Measurements from ENCODE around the gene PDIA2. TPM values are rescaled to one million over a fixed set of nuclear protein-coding genes. Genes with fewer than 3 reads are reported as not detected.
"Not testable (repeated sequence)": the region's sequence is repeated elsewhere in the genome, so short reads cannot be mapped to it uniquely, and the experiment has no call there.

Gene PDIA2
- total and polyA plus RNA-seq, 5 donors from 2014 or later: not detected

DNA sequence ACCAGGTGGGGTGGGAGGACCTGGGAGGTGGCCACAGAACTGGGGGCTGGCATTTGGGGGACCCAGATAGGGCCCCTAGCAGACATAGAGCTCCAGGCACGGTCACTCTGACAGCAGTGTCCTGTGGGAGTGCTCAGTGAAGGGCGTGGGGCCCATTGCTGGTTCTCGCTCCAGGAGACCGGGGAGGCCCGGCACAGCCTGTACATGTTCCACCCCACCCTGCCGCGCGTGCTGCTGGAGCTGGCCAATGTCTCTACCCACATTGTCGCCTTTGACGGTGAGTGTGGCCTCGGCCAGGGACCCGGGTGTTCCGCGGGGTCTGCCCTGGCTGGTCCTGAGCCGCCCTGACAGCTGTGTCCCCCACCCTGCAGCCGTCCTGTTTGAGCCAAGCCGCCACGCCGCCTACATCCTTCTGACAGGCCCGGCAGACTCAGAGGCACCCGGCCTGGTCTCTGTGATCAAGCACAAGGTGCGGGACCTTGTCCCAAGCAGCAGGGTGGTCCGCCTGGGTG is 18.5 kb upstream of the PDIA2 start:
- Mint-ChIP-seq H3K4me1 (peaks cover 0 to 7% (median 0%) of the 10 kb centered on the region in 4 donors), H3K9me3 (no peaks in the 10 kb centered on the region), H3K36me3 (peaks cover 19% of the 10 kb centered on the region), H3K27ac (no peak overlapping the region), H3K27me3 (no peaks in the 10 kb centered on the region), H3K4me3 (no peak overlapping the region)
- Histone ChIP-seq H3K27me3 (ENCODE audit: control insufficient read depth, insufficient read depth, low read length) (no peaks in the 10 kb centered on the region), H3K9me3 (ENCODE audit: control insufficient read depth in 2 of 2, low read length in 2 of 2) (no peaks in the 10 kb centered on the region), H3K36me3 (ENCODE audit: control insufficient read depth, insufficient read depth, low read length) (peaks cover 7% of the 10 kb centered on the region), H3K27ac (ENCODE audit: insufficient read depth, low read length, poor library complexity, severe bottlenecking) (no peak overlapping the region), H3K4me1 (ENCODE audit: control insufficient read depth, insufficient read depth, low read length, poor library complexity, severe bottlenecking) (no peaks in the 10 kb centered on the region), H3K4me3 (ENCODE audit: low read depth, low read length) (no peak overlapping the region)
- DNase-seq (no peak), ATAC-seq (ENCODE audit: low read depth in 2 of 2) (no peak)

DNA sequence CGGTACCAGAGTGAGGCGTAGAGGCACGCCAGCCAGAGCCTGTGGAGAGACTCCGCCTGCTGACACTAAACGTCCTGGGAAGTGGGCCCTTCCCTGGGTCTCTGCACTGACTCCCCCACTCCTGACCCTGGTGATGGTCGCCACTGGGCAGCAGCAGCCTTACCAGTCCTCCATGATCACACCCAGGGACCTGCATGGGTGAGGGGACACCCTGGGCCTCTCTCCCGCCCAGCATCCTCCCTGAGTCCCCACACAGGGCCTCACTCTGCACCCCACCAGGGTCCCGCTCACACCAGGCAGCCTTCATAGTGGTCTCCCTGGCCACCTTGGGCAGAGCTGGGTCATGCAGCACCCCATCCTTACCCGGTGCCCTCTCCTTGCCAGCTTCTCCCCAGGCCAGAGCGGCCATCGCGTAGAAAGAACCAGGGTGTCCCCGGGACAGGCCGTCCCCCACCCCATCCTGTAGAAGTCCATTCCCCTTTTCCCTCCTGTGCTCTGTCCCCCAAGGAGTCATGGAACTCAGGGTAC is 17.9 kb upstream of the PDIA2 start:
- no peaks in the 10 kb centered on the region for H3K4me1 ChIP-seq (ENCODE audit: control insufficient read depth, insufficient read depth, low read length, poor library complexity, severe bottlenecking)
- no peaks in the 10 kb centered on the region for H3K9me3 ChIP-seq (ENCODE audit: control insufficient read depth in 2 of 2, low read length in 2 of 2)
- no peaks in the 10 kb centered on the region for H3K27me3 ChIP-seq (ENCODE audit: control insufficient read depth, insufficient read depth, low read length)
- H3K9me3 Mint-ChIP-seq: no peaks in the 10 kb centered on the region
- no peak overlapping the region for H3K27ac Mint-ChIP-seq
- H3K4me3 Mint-ChIP-seq: no peak overlapping the region
- H3K27ac ChIP-seq (ENCODE audit: insufficient read depth, low read length, poor library complexity, severe bottlenecking): no peak overlapping the region
- H3K36me3 Mint-ChIP-seq: peaks cover 18% of the 10 kb centered on the region
- no peaks in the 10 kb centered on the region for H3K27me3 Mint-ChIP-seq
- ATAC-seq (ENCODE audit: low read depth in 2 of 2) (no peak), DNase-seq (no peak)
- no peak overlapping the region for H3K4me3 ChIP-seq (ENCODE audit: low read depth, low read length)
- H3K36me3 ChIP-seq (ENCODE audit: control insufficient read depth, insufficient read depth, low read length): peaks cover 4% of the 10 kb centered on the region
- peaks cover 0 to 7% (median 0%) of the 10 kb centered on the region in 4 donors for H3K4me1 Mint-ChIP-seq

DNA sequence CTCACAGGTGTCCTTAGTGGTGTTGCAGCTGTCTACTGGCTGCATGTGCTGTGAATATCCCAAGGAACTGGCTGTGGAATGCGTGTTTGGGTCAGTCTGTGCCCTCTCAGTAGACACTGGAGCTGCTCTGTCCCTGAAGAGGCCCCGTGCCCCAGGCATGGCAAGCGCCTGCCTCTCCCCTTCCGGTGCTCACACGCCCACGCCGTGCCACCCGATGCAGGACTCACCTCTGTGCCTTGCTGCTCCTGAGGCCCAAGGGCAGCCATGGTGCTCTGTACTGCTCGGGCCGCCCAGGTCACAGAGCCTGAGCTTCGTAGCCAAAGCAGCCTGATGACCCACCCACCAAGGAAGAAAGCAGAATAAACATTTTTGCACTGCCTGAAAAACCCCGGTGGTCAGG is 17.3 kb upstream of the PDIA2 start:
- H3K27ac Mint-ChIP-seq: no peak overlapping the region
- ATAC-seq (ENCODE audit: low read depth in 2 of 2): no peak
- no peak for DNase-seq

DNA sequence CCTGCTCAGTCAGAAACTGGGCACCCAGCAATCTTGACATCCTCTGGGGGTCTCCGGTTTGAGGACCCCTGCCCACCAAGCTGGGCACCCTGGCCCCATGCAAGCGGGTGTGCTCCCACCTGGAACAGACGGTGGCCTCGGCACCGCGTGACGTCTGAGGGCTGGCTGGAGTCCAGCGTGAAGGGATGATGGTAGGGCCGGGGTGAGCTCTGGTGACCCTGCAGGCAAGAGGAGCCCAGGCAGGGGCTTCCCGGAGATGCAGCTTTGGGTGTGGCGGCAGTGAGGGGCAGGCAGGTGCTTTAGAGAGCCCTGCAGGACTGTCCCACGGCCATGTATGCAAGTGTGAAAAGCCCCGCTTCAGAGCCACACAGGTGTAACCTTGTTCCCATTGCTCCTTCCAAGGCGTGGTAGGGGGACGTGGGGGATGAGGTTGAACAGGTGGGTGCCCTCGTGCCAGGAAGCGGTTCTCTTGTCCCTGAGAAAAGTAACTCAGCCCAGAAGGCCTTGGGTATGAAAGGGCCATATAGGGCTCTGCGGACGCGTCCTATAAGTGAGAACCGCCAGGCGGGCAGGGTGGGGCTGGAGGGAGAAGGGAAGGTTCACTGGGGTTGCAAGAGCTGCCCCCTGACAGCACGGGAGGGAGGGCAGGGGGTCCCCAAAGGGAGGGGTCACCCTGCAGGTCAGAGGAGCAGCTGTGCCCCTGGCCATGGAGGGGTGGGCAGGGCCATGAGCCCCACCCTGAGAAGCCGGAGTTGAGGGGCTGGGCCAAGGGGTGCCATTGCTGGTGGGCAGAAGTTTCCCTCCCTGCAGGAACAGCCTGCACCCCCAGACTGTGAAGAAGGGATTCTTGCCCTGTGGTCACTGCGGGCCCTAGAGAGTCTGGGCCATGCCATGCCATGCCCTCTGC is 16.5 kb upstream of the PDIA2 start:
- DNase-seq (no peak), ATAC-seq (ENCODE audit: low read depth in 2 of 2) (peak in 1 of 2 donors; percentile 26)
- no peaks in the 10 kb centered on the region for H3K4me1 ChIP-seq (ENCODE audit: control insufficient read depth, insufficient read depth, low read length, poor library complexity, severe bottlenecking)
- H3K27me3 ChIP-seq (ENCODE audit: control insufficient read depth, insufficient read depth, low read length): no peaks in the 10 kb centered on the region
- Mint-ChIP-seq H3K4me1 (peaks cover 0 to 7% (median 0%) of the 10 kb centered on the region in 4 donors), H3K4me3 (no peak overlapping the region), H3K36me3 (peaks cover 10% of the 10 kb centered on the region), H3K27ac (no peak overlapping the region), H3K9me3 (no peaks in the 10 kb centered on the region), H3K27me3 (no peaks in the 10 kb centered on the region)
- H3K27ac ChIP-seq (ENCODE audit: insufficient read depth, low read length, poor library complexity, severe bottlenecking): no peak overlapping the region
- H3K4me3 ChIP-seq (ENCODE audit: low read depth, low read length): no peak overlapping the region
- H3K36me3 ChIP-seq (ENCODE audit: control insufficient read depth, insufficient read depth, low read length): peaks cover 4% of the 10 kb centered on the region
- no peaks in the 10 kb centered on the region for H3K9me3 ChIP-seq (ENCODE audit: control insufficient read depth in 2 of 2, low read length in 2 of 2)

More for the DNA sequence above, 17.3 kb upstream of the PDIA2 start:
- no peak overlapping the region for H3K4me3 Mint-ChIP-seq
- Histone ChIP-seq H3K4me3 (ENCODE audit: low read depth, low read length) (no peak overlapping the region), H3K9me3 (ENCODE audit: control insufficient read depth in 2 of 2, low read length in 2 of 2) (no peaks in the 10 kb centered on the region), H3K27me3 (ENCODE audit: control insufficient read depth, insufficient read depth, low read length) (no peaks in the 10 kb centered on the region), H3K36me3 (ENCODE audit: control insufficient read depth, insufficient read depth, low read length) (peaks cover 4% of the 10 kb centered on the region), H3K27ac (ENCODE audit: insufficient read depth, low read length, poor library complexity, severe bottlenecking) (no peak overlapping the region), H3K4me1 (ENCODE audit: control insufficient read depth, insufficient read depth, low read length, poor library complexity, severe bottlenecking) (no peaks in the 10 kb centered on the region)
- H3K4me1 Mint-ChIP-seq: peaks cover 0 to 7% (median 0%) of the 10 kb centered on the region in 4 donors
- H3K9me3 Mint-ChIP-seq: no peaks in the 10 kb centered on the region
- H3K36me3 Mint-ChIP-seq: peaks cover 12% of the 10 kb centered on the region
- H3K27me3 Mint-ChIP-seq: no peaks in the 10 kb centered on the region

DNA sequence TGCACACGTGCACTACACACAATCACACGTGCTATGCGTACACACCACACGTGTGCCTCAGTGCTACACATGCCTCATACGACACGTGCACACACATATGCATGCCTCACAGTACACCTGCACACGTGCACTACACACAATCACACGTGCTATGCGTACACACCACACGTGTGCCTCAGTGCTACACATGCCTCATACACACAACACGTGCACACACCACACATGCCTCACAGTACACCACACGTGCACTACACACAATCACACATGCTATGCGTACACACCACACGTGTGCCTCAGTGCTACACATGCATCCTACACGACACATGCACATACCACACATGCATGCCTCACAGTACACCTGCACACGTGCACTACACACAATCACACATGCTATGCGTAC is 15.4 kb upstream of the PDIA2 start:
- not testable (repeated sequence) for H3K4me1 Mint-ChIP-seq; H3K9me3 Mint-ChIP-seq; H3K27ac Mint-ChIP-seq; H3K4me3 Mint-ChIP-seq; H3K9me3 ChIP-seq (ENCODE audit: control insufficient read depth in 2 of 2, low read length in 2 of 2); H3K4me3 ChIP-seq (ENCODE audit: low read depth, low read length); H3K36me3 ChIP-seq (ENCODE audit: control insufficient read depth, insufficient read depth, low read length); H3K4me1 ChIP-seq (ENCODE audit: control insufficient read depth, insufficient read depth, low read length, poor library complexity, severe bottlenecking); DNase-seq; H3K27me3 Mint-ChIP-seq; ATAC-seq (ENCODE audit: low read depth in 2 of 2); H3K36me3 Mint-ChIP-seq; H3K27me3 ChIP-seq (ENCODE audit: control insufficient read depth, insufficient read depth, low read length); H3K27ac ChIP-seq (ENCODE audit: insufficient read depth, low read length, poor library complexity, severe bottlenecking)

DNA sequence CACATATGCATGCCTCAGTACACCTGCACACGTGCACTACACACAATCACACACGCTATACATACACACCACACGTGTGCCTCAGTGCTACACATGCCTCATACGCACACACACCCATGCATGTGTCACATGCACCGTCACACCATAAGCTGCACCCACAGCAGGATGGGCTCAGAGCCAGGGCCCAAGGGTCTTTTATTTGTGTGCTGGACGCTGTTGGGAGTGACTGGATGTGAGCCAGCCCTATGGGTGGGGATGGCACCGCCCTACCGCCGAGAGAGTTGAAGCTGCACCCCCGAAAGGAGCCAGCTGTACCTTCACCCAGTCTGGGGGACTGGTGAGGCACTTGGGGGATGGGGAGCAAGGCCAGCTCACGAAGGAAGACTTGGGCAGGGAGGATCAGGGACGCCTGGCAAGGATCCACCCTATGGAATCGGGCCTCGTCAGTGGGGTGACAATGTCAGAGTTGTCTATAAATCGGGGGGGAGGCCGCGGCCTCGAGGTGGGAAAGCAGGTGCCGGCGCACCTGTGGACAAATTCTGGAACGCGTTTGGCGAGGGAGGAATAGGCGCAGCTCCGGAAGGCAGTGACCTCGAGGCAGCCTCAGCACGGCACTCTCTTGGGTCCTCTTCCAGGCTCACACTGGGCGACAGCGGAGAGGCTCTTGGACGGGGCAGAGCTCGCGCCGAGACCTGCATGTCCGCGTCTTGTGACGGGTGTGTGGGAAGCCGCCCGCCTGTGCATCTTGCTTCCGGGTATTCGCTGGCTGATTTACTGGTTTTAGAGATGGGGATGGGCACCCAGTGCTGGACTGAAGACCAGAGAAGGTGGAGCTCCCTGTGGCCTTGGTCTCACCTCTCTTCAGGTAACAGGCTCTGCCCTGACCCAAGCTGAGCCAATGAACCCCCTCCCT is 14.6 kb upstream of the PDIA2 start:
- H3K27me3 Mint-ChIP-seq: peaks cover 10% of the 10 kb centered on the region
- no peaks in the 10 kb centered on the region for H3K4me1 ChIP-seq (ENCODE audit: control insufficient read depth, insufficient read depth, low read length, poor library complexity, severe bottlenecking)
- DNase-seq (no peak), ATAC-seq (ENCODE audit: low read depth in 2 of 2) (no peak)
- no peak overlapping the region for H3K4me3 Mint-ChIP-seq
- H3K4me1 Mint-ChIP-seq: peaks cover 0 to 7% (median 0%) of the 10 kb centered on the region in 4 donors
- no peak overlapping the region for H3K4me3 ChIP-seq (ENCODE audit: low read depth, low read length)
- no peaks in the 10 kb centered on the region for H3K27me3 ChIP-seq (ENCODE audit: control insufficient read depth, insufficient read depth, low read length)
- peak overlapping the region in 1 of 3 donors; percentile 18 for H3K27ac Mint-ChIP-seq
- H3K9me3 ChIP-seq (ENCODE audit: control insufficient read depth in 2 of 2, low read length in 2 of 2): no peaks in the 10 kb centered on the region
- peaks cover 4% of the 10 kb centered on the region for H3K36me3 Mint-ChIP-seq
- no peak overlapping the region for H3K27ac ChIP-seq (ENCODE audit: insufficient read depth, low read length, poor library complexity, severe bottlenecking)
- H3K9me3 Mint-ChIP-seq: no peaks in the 10 kb centered on the region
- peaks cover 4% of the 10 kb centered on the region for H3K36me3 ChIP-seq (ENCODE audit: control insufficient read depth, insufficient read depth, low read length)

DNA sequence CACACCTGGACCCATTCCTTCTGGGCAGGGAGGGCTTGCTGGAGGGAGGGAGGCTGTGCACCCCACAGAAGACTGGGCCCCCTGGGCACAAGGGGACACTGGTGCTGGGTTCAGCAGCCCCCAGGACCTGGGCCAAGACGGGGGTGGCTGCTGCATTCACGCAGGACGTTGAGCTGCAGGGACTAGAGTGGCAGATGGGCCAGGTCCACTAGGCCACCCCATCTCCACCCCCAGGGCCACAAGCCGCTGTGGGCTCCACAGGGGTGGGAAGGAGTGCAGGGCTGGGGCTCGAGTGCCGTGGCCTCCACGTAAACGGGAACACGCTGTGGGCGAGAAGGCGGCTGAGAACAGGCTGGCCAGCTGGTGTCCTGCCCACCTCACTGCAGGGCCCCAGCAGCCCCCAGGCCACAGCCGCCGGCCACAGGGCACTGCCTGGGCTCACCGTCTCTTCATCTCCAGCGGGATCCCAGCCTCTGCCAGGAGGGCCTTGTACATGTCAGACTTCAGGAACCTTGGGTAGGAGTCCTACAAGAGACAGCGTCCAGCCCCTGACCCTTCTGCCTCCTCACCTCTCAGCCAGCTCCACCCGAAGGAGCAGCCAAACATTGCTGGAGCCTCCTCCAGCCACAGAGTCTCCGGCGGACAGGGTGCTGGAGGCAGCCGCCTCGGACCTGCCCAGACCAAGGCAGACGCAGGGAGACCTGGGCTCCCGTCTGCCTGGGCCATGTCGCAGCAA is 13.7 kb upstream of the PDIA2 start:
- Histone ChIP-seq H3K9me3 (ENCODE audit: control insufficient read depth in 2 of 2, low read length in 2 of 2) (no peaks in the 10 kb centered on the region), H3K27ac (ENCODE audit: insufficient read depth, low read length, poor library complexity, severe bottlenecking) (no peak overlapping the region), H3K4me1 (ENCODE audit: control insufficient read depth, insufficient read depth, low read length, poor library complexity, severe bottlenecking) (no peaks in the 10 kb centered on the region), H3K4me3 (ENCODE audit: low read depth, low read length) (no peak overlapping the region), H3K36me3 (ENCODE audit: control insufficient read depth, insufficient read depth, low read length) (peaks cover 2% of the 10 kb centered on the region), H3K27me3 (ENCODE audit: control insufficient read depth, insufficient read depth, low read length) (no peaks in the 10 kb centered on the region)
- Mint-ChIP-seq H3K9me3 (no peaks in the 10 kb centered on the region), H3K4me3 (no peak overlapping the region), H3K27ac (no peak overlapping the region), H3K27me3 (peaks cover 10% of the 10 kb centered on the region), H3K4me1 (peaks cover 0 to 7% (median 0%) of the 10 kb centered on the region in 4 donors), H3K36me3 (peaks cover 4% of the 10 kb centered on the region)
- DNase-seq (no peak), ATAC-seq (ENCODE audit: low read depth in 2 of 2) (no peak)

All from CD4-positive, CD25-positive, alpha-beta regulatory T cell (primary cell).